Mesenchymal stem cell (in vitro differentiated cells and primary cell): ENCODE measurements around the gene ARVCF.

Experiments used
- DNase-seq: peaks from one replicate; pipeline ENCODE4 v3.0.0-alpha.2; 2013
- H2AFZ ChIP-seq: one replicate; pipeline ENCODE4 v1.6.1; 2013; ENCODE audit warnings: low read depth, mild to moderate bottlenecking, control low read depth, inconsistent platforms, low read length, moderate library complexity
- H2AK5ac ChIP-seq: 2 replicates; pipeline ENCODE4 v1.6.1; 2013; ENCODE audit warnings: low read length, moderate library complexity, mild to moderate bottlenecking, inconsistent platforms; ENCODE audit not compliant: severe bottlenecking
- H2BK120ac ChIP-seq: one replicate; pipeline ENCODE4 v1.6.1; 2013; ENCODE audit warnings: low read depth, mild to moderate bottlenecking, inconsistent platforms, low read length, moderate library complexity
- H2BK12ac ChIP-seq, 2 experiments: one replicate each; pipeline ENCODE4 v1.6.1; 2013; ENCODE audit warnings: inconsistent platforms in 2 of 2, low read length in 2 of 2, mild to moderate bottlenecking in 2 of 2, moderate library complexity in 2 of 2, control low read depth in 1 of 2
- H2BK15ac ChIP-seq: one replicate; pipeline ENCODE4 v1.6.1; 2013; ENCODE audit warnings: mild to moderate bottlenecking, low read depth, inconsistent platforms; ENCODE audit not compliant: poor library complexity, severe bottlenecking
- H2BK5ac ChIP-seq: 2 replicates; pipeline ENCODE4 v1.6.1; 2013; ENCODE audit warnings: low read depth, mild to moderate bottlenecking, low read length, control low read depth, inconsistent platforms; ENCODE audit not compliant: poor library complexity, severe bottlenecking
- H3K14ac ChIP-seq, 2 experiments: one replicate each; pipeline ENCODE4 v1.6.1; 2013; ENCODE audit warnings: inconsistent platforms in 2 of 2, low read length in 2 of 2, control low read depth in 1 of 2, mild to moderate bottlenecking in 1 of 2, moderate library complexity in 1 of 2
- H3K18ac ChIP-seq, 2 experiments: one replicate each; pipeline ENCODE4 v1.6.1; 2013; ENCODE audit warnings: inconsistent platforms in 2 of 2, low read length in 2 of 2, control low read depth in 1 of 2, low read depth in 1 of 2, mild to moderate bottlenecking in 1 of 2
- H3K23ac ChIP-seq, 2 experiments: one replicate each; pipeline ENCODE4 v1.6.1; 2013; ENCODE audit warnings: inconsistent platforms in 2 of 2, low read length in 2 of 2, mild to moderate bottlenecking in 2 of 2, moderate library complexity in 2 of 2, control low read depth in 1 of 2
- H3K27ac ChIP-seq: 2 replicates; pipeline ENCODE4 v1.5.1; 2013; ENCODE audit warnings: mild to moderate bottlenecking, moderate library complexity, low read length, control low read depth, inconsistent platforms; ENCODE audit not compliant: poor library complexity, severe bottlenecking
- H3K27me3 ChIP-seq, 2 experiments: 2 replicates each; pipeline versions ENCODE4 v1.6.1 to v1.7.0; 2013; ENCODE audit warnings: low read length in 2 of 2, mild to moderate bottlenecking in 2 of 2, moderate library complexity in 2 of 2, control low read depth in 1 of 2, inconsistent platforms in 1 of 2; ENCODE audit not compliant: control insufficient read depth in 1 of 2, insufficient read depth in 1 of 2
- H3K36me3 ChIP-seq, 2 experiments: 2 replicates each; pipeline versions ENCODE4 v1.6.1 to v1.7.0; 2013; ENCODE audit warnings: low read length in 2 of 2, control low read depth in 1 of 2, inconsistent platforms in 1 of 2, low read depth in 1 of 2, mild to moderate bottlenecking in 1 of 2; ENCODE audit not compliant: insufficient read depth in 2 of 2, control insufficient read depth in 1 of 2
- H3K4ac ChIP-seq, 2 experiments: one replicate each; pipeline ENCODE4 v1.6.1; 2013; ENCODE audit warnings: inconsistent platforms in 2 of 2, low read length in 2 of 2, mild to moderate bottlenecking in 2 of 2, moderate library complexity in 2 of 2, control low read depth in 1 of 2, low read depth in 1 of 2
- H3K4me1 ChIP-seq: 2 replicates; pipeline ENCODE4 v1.6.1; 2013; ENCODE audit warnings: low read depth, low read length, control low read depth; ENCODE audit not compliant: control insufficient read depth, insufficient read depth
- H3K4me2 ChIP-seq: 2 replicates; pipeline ENCODE4 v1.6.1; 2013; ENCODE audit warnings: low read length, mild to moderate bottlenecking, inconsistent platforms; ENCODE audit not compliant: poor library complexity, severe bottlenecking
- H3K4me3 ChIP-seq, 2 experiments: 2 replicates each; pipeline versions ENCODE4 v1.5.1 to v1.7.0; 2013; ENCODE audit warnings: low read length in 2 of 2, mild to moderate bottlenecking in 2 of 2, control low read depth in 1 of 2, low read depth in 1 of 2; ENCODE audit not compliant: insufficient read depth in 1 of 2
- H3K79me1 ChIP-seq: replicated peaks from 2 replicates; pipeline ENCODE4 v1.6.1; 2013; ENCODE audit warnings: mild to moderate bottlenecking, control low read depth, low read length, inconsistent platforms; ENCODE audit not compliant: poor library complexity, severe bottlenecking
- H3K9ac ChIP-seq: 2 replicates; pipeline ENCODE4 v1.7.0; 2013; ENCODE audit warnings: mild to moderate bottlenecking, low read length, moderate library complexity
- H3K9me3 ChIP-seq: 2 replicates; pipeline ENCODE4 v1.7.0; 2013; ENCODE audit warnings: mild to moderate bottlenecking, low read length; ENCODE audit not compliant: control insufficient read depth
- H4K8ac ChIP-seq: one replicate; pipeline ENCODE4 v1.6.1; 2013; ENCODE audit warnings: inconsistent platforms, mild to moderate bottlenecking, low read length, moderate library complexity
- H4K91ac ChIP-seq: one replicate; pipeline ENCODE4 v1.6.1; 2013; ENCODE audit warnings: mild to moderate bottlenecking, low read length, inconsistent platforms
- WGBS: methylation state at CpG from one replicate; pipeline ENCODE4 v1.1.7; 2013; ENCODE audit warnings: mixed read lengths; 5-methylcytosine and 5-hydroxymethylcytosine counted together

Gene ARVCF

GRCh38 chr22:19958083-19959042 is 58.3 kb downstream of the ARVCF start:
- Histone ChIP-seq H3K9ac (peak overlapping the region; percentile 83), H3K9me3 (no peaks in the 10 kb centered on the region), H3K27me3 (no peaks in the 10 kb centered on the region), H2AK5ac (peak overlapping the region; percentile 64), H3K18ac (peak overlapping the region; percentile 33 to 78), H3K36me3 (peaks cover 0 to 26% of the 10 kb centered on the region in 2 experiments), H4K91ac (peak overlapping the region; percentile 71), H3K14ac (no peak overlapping the region), H2BK120ac (peak overlapping the region; percentile 67), H3K4me1 (peaks cover 43% of the 10 kb centered on the region), H3K4me3 (peak overlapping the region in 1 of 2 experiments; percentile 78), H2BK15ac (no peak overlapping the region), H3K27ac (peak overlapping the region; percentile 28), H4K8ac (peak overlapping the region; percentile 64), H3K4ac (peak overlapping the region; percentile 70 to 74), H3K23ac (no peak overlapping the region), H2BK5ac (no peak overlapping the region), H3K79me1 (peaks cover 4% of the 10 kb centered on the region), H2BK12ac (no peak overlapping the region), H2AFZ (no peak overlapping the region), H3K4me2 (peak overlapping the region; percentile 88)
- DNase-seq, result peak; percentile 84
- WGBS, result 78% methylated on average over 18 of the region's 19 CpGs

- WGBS, result 89% methylated on average over 5 of the region's 9 CpGs
These were observed 59.2 kb downstream of the ARVCF start for GRCh38 chr22:19957445-19957844.

GRCh38 chr22:19955241-19956128 is 61.1 kb downstream of the ARVCF start:
- no peak for DNase-seq
- Histone ChIP-seq H3K23ac (no peak overlapping the region), H3K79me1 (peaks cover 6% of the 10 kb centered on the region), H2AFZ (no peak overlapping the region), H2BK120ac (no peak overlapping the region), H3K4me1 (peaks cover 34% of the 10 kb centered on the region), H3K27ac (no peak overlapping the region), H3K4ac (no peak overlapping the region), H3K36me3 (peaks cover 10 to 20% of the 10 kb centered on the region in 2 experiments), H3K14ac (no peak overlapping the region), H3K9me3 (no peaks in the 10 kb centered on the region), H3K27me3 (no peaks in the 10 kb centered on the region), H4K91ac (no peak overlapping the region), H4K8ac (no peak overlapping the region), H2BK15ac (no peak overlapping the region), H3K4me2 (no peak overlapping the region), H3K18ac (no peak overlapping the region), H2BK12ac (no peak overlapping the region), H2BK5ac (no peak overlapping the region), H3K9ac (no peak overlapping the region), H3K4me3 (no peak overlapping the region), H2AK5ac (no peak overlapping the region)
- WGBS, result 92% methylated on average over 19 of the region's 19 CpGs

More at GRCh38 chr22:19957445-19957844, 59.2 kb downstream of the ARVCF start:
- H2BK120ac ChIP-seq, result no peak overlapping the region
- peak overlapping the region in 1 of 2 experiments; percentile 1 for H3K4me3 ChIP-seq
- H4K8ac ChIP-seq, result no peak overlapping the region
- no peak overlapping the region for H3K4ac ChIP-seq
- no peak overlapping the region for H3K27ac ChIP-seq
- no peak overlapping the region for H3K18ac ChIP-seq
- H2BK15ac ChIP-seq, result no peak overlapping the region
- no peak overlapping the region for H4K91ac ChIP-seq
- no peak for DNase-seq
- H2AFZ ChIP-seq, result no peak overlapping the region
- H3K27me3 ChIP-seq, result no peaks in the 10 kb centered on the region
- no peak overlapping the region for H2BK12ac ChIP-seq
- no peak overlapping the region for H2AK5ac ChIP-seq
- peaks cover 37% of the 10 kb centered on the region for H3K4me1 ChIP-seq
- no peak overlapping the region for H3K14ac ChIP-seq
- peak overlapping the region in 1 of 2 experiments; percentile 34 for H3K23ac ChIP-seq
- peaks cover 0 to 29% of the 10 kb centered on the region in 2 experiments for H3K36me3 ChIP-seq
- H3K9me3 ChIP-seq, result no peaks in the 10 kb centered on the region
- H3K4me2 ChIP-seq, result no peak overlapping the region
- peaks cover 4% of the 10 kb centered on the region for H3K79me1 ChIP-seq
- H3K9ac ChIP-seq, result no peak overlapping the region
- no peak overlapping the region for H2BK5ac ChIP-seq
